HG03442 (cell line): ENCODE measurements around the gene RPS6KL1.

Experiments used
- ATAC-seq: cut with Tn5 transposase; IDR thresholded peaks from one replicate; pipeline ENCODE4 v1.9.1; 2021; ENCODE audit warnings: mild to moderate bottlenecking, moderate library complexity; ENCODE audit not compliant: unreplicated experiment

The RPS6KL1 gene

GRCh38 chr14:74859757-74860552 is 63.1 kb downstream of the RPS6KL1 start:
- no peak for ATAC-seq

DNA sequence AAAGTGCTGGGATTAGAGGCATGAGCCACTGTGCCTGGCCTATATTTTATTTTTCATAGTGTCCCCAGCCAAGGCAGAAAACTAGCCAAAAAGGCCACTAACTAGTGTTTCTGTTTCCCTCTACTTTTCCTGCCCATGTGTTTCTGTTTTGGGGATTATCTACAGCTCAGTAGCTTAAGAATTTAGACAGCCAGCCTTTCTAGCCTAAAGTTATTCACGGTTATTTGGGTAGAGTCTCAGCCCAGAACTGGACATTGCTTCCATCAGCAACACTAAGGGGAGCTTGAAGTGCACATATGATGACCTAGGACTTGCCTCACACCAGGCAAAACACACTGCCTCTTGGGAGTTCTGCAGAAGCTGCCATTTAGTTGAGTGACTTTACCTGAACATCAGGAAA is 65.0 kb downstream of the RPS6KL1 start:
- ATAC-seq: no peak

DNA sequence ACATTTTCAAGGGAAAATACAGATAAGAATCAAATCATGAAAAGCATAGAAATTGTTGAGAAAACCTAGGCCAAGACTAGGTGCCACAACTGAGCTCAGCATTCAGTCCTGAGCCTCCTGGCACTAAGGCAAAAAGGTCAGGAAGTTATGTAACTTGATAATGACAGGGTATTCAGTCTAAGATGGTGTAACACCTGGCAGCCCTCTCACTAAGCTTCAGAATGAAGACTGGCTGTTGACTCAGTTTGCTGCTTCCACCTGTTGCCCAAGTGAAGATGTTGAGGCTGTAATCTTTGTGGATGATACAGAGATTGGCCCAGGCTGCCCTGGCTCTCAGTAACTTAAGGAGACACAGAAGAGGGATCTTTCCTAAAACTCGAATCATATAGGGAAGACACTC is 66.7 kb downstream of the RPS6KL1 start:
- no peak for ATAC-seq

DNA sequence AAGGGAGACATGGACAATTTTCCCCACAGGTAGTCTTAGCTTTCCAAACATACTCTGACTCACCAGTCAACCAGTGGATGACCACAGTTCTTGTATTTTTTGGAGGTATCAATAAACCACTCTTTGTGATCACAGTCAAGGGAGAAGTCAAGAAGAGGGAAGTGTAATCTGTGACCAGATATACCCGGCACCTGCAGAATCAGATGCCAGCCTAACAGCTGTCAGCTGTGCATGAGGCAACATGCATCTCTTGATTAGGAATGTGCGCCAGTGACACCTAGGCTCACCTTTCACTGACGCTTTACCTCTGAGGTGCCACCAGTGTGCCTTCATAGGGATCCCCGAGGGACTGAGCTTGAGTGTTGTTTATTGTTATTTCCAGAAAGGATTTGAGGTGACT is 67.1 kb downstream of the RPS6KL1 start:
- no peak for ATAC-seq

GRCh38 chr14:74855021-74855420 is 68.0 kb downstream of the RPS6KL1 start:
- no peak for ATAC-seq
